HG02870 (cell line): ENCODE results near the gene RSL24D1.
"Not testable (repeated sequence)": the region's sequence is repeated elsewhere in the genome, so short reads cannot be mapped to it uniquely, and the experiment has no call there.

ENCODE experiments used
- ATAC-seq: cut with Tn5 transposase; IDR thresholded peaks from one replicate; pipeline ENCODE4 v1.9.1; 2021; ENCODE audit warnings: mild to moderate bottlenecking, moderate library complexity; ENCODE audit not compliant: unreplicated experiment

The RSL24D1 gene

GRCh38 chr15:55218056-55218455 lies 21.3 kb upstream of the RSL24D1 start:
- no peak for ATAC-seq

- no peak for ATAC-seq
These were observed 7.7 kb upstream of the RSL24D1 start for GRCh38 chr15:55204464-55204863.

GRCh38 chr15:55202206-55202605 lies 5.5 kb upstream of the RSL24D1 start:
- no peak for ATAC-seq

GRCh38 chr15:55198706-55199105 lies 2.0 kb upstream of the RSL24D1 start:
- no peak for ATAC-seq

- no peak for ATAC-seq
These were observed 978 bp upstream of the RSL24D1 start for GRCh38 chr15:55197719-55198118.

GRCh38 chr15:55197362-55197705 lies 593 bp upstream of the RSL24D1 start:
- peak; percentile 6 for ATAC-seq

- no peak for ATAC-seq
These were observed 745 bp downstream of the RSL24D1 start for GRCh38 chr15:55195996-55196395.

GRCh38 chr15:55194256-55194655 lies 2.5 kb downstream of the RSL24D1 start:
- ATAC-seq, result no peak

GRCh38 chr15:55186331-55186730 lies 10.4 kb downstream of the RSL24D1 start:
- ATAC-seq, result no peak

- ATAC-seq, result no peak
These were observed 13.1 kb downstream of the RSL24D1 start for GRCh38 chr15:55183679-55184078.

- ATAC-seq, result no peak
These were observed 17.6 kb downstream of the RSL24D1 start for GRCh38 chr15:55179141-55179540.

- ATAC-seq, result no peak
These were observed 26.4 kb downstream of the RSL24D1 start for GRCh38 chr15:55170361-55170760.

- peak; percentile 85 for ATAC-seq
These were observed 28.3 kb downstream of the RSL24D1 start for GRCh38 chr15:55168350-55168974.

GRCh38 chr15:55164284-55164683 lies 32.5 kb downstream of the RSL24D1 start:
- no peak for ATAC-seq

- no peak for ATAC-seq
These were observed 45.1 kb downstream of the RSL24D1 start for GRCh38 chr15:55151631-55152030.

- not testable (repeated sequence) for ATAC-seq
These were observed 53.6 kb downstream of the RSL24D1 start for GRCh38 chr15:55143132-55143531.

GRCh38 chr15:55133972-55134371 lies 62.8 kb downstream of the RSL24D1 start:
- no peak for ATAC-seq

- ATAC-seq, result no peak
These were observed 64.1 kb downstream of the RSL24D1 start for GRCh38 chr15:55132672-55133071.
